ENCODE measurements around the gene CSKMT.

The CSKMT gene

DNA sequence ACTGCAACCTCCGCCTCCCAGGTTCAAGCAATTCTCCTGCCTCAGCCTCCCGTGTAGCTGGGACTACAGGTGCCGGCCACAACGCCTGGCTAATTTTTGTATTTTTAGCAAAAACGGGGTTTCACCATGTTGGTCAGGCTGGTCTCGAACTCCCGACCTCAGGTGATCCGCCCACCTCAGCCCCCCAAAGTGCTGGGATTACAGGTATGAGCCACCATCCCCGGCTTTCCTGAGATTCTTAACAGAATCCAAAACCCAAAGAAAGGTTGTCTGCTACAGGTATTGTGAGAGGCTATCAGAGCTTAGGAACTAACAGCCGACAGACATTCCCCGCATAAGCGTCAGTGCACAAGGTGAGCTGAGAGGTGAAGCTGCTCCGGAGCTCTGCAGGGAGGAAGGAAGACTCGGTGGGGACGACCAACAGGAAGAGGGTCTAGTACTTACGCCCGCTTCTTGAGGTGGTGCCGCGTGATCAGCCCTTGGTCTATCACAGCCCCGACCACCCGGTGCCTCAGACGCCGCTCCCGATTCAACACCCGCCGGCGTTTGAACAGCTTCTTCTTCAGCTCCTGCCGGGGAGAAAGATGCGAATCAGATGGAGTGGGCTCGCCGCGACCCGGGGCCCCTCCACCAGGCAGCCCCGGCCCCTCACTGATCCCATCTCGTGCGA lies 572 bp upstream of the CSKMT start:
- no peak overlapping the region for H3K4ac ChIP-seq (ENCODE audit: low read length)
- no peak overlapping the region for H2BK120ac ChIP-seq (ENCODE audit: low read depth, low read length)
- H2AFZ ChIP-seq (ENCODE audit: low read length) = peak overlapping the region; percentile 95
- H2BK12ac ChIP-seq (ENCODE audit: low read length) = no peak overlapping the region
- H3K23ac ChIP-seq (ENCODE audit: low read depth, low read length, poor library complexity) = peak overlapping the region; percentile 96
- H3K79me1 ChIP-seq (ENCODE audit: low read depth, low read length) = peaks cover 11% of the 10 kb centered on the region
- H3K14ac ChIP-seq (ENCODE audit: low read length) = peak overlapping the region; percentile 1
- H3K4me1 ChIP-seq (ENCODE audit: control insufficient read depth in 2 of 2, insufficient read depth in 1 of 2, low read depth in 1 of 2, low read length in 2 of 2) = peaks cover 4 to 10% of the 10 kb centered on the region in 2 donors
- no peak overlapping the region for H2AK5ac ChIP-seq (ENCODE audit: low read depth, low read length)
- no peak overlapping the region for H4K8ac ChIP-seq (ENCODE audit: low read depth, low read length)
- H3K18ac ChIP-seq (ENCODE audit: low read length) = peak overlapping the region; percentile 96
- no peak for DNase-seq (ENCODE audit: low spot score)
- no peaks in the 10 kb centered on the region for H3K27me3 ChIP-seq (ENCODE audit: control insufficient read depth in 3 of 3, insufficient read depth in 3 of 3, low read depth in 1 of 3, low read length in 3 of 3)
- no peak overlapping the region for H4K91ac ChIP-seq (ENCODE audit: low read depth, low read length, poor library complexity)
- H2BK5ac ChIP-seq (ENCODE audit: low read length) = peak overlapping the region; percentile 63
- no peak overlapping the region for H2BK15ac ChIP-seq (ENCODE audit: low read length)
- no peaks in the 10 kb centered on the region for H3K9me3 ChIP-seq (replicated peaks in 1 of 2; ENCODE audit: control insufficient read depth in 2 of 2, insufficient read depth in 1 of 2, low read depth in 1 of 2, low read length in 2 of 2)
- H3K36me3 ChIP-seq (replicated peaks in 1 of 2; ENCODE audit: control insufficient read depth in 2 of 2, insufficient read depth in 2 of 2, low read length in 2 of 2) = peaks cover 16 to 51% of the 10 kb centered on the region in 2 donors
- peak overlapping the region; percentile 69 for H3K4me2 ChIP-seq (ENCODE audit: insufficient read depth, low read length, poor library complexity, severe bottlenecking)
- peak overlapping the region; percentile 94 for H3K27ac ChIP-seq (replicated peaks; ENCODE audit: low read length)
- peak overlapping the region; percentile 66 for H3K9ac ChIP-seq (ENCODE audit: low read depth, low read length, poor library complexity)
- H3K4me3 ChIP-seq (ENCODE audit: low read length in 2 of 2) = peak overlapping the region; percentile 93 to 98
- WGBS, 2 donors (ENCODE audit: extremely low coverage in 2 of 2, insufficient read length in 2 of 2, insufficient replicate concordance in 1 of 2) = no CpG with 5 or more reads among the region's 36 CpGs

DNA sequence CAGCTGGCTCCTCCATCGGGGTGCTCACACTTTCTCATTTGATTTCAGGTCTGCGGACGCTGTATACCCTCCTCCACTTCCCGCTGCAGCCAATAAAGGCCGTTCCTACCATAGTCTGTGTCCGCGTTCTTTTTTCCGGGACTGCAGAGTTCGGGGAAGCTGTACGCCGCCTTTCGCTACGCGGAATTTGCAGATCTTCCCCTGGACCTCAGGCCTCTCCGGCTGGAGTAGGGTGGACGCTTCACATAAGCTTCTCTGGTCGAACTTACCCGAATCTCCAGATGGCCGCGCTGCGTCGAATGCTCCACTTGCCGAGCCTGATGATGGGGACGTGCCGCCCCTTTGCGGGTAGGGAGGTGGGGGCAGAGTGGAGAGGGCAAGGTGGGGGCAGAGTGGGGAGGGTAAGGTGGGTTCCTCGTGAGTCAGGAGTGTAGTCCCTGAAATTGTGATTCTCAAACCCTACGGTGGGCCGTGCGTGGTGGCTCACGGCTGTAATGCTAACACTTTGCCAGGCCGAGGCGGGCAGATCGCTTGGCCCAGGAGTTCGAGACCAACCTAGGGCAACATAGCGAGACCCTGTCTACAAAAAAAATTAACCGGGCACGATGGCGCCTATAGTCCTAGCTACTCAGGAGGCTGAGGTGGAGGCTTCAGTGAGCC lies 617 bp downstream of the CSKMT start:
- H4K8ac ChIP-seq (ENCODE audit: low read depth, low read length) = no peak overlapping the region

DNA sequence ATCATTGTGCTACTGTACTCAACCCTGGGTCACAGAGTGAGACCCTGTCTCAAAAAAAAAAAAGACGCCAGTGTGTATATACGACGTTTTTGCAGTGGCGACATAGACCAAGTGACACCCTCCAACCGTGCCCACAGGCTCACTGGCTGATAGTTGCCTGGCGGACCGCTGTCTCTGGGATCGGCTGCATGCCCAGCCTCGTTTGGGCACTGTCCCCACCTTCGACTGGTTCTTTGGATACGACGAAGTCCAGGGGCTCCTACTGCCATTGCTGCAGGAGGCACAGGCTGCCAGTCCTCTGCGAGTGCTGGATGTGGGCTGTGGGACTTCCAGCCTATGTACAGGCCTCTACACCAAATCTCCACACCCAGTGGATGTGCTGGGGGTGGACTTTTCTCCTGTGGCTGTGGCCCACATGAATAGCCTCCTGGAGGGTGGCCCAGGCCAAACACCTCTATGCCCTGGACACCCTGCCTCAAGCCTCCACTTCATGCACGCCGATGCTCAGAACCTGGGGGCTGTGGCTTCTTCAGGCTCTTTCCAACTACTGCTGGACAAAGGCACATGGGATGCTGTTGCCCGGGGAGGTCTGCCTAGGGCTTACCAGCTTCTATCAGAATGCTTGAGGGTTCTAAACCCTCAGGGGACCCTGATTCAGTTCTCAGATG lies 1.3 kb downstream of the CSKMT start:
- no peaks in the 10 kb centered on the region for H3K9me3 ChIP-seq (replicated peaks in 1 of 2; ENCODE audit: control insufficient read depth in 2 of 2, insufficient read depth in 1 of 2, low read depth in 1 of 2, low read length in 2 of 2)
- H4K8ac ChIP-seq (ENCODE audit: low read depth, low read length) = no peak overlapping the region
- H2AK5ac ChIP-seq (ENCODE audit: low read depth, low read length) = no peak overlapping the region
- H4K91ac ChIP-seq (ENCODE audit: low read depth, low read length, poor library complexity) = no peak overlapping the region
- H3K23ac ChIP-seq (ENCODE audit: low read depth, low read length, poor library complexity) = peak overlapping the region; percentile 59
- peak overlapping the region; percentile 95 for H3K9ac ChIP-seq (ENCODE audit: low read depth, low read length, poor library complexity)
- H3K14ac ChIP-seq (ENCODE audit: low read length) = no peak overlapping the region
- H3K36me3 ChIP-seq (replicated peaks in 1 of 2; ENCODE audit: control insufficient read depth in 2 of 2, insufficient read depth in 2 of 2, low read length in 2 of 2) = peaks cover 16 to 42% of the 10 kb centered on the region in 2 donors
- DNase-seq (ENCODE audit: low spot score) = no peak
- no peak overlapping the region for H2BK5ac ChIP-seq (ENCODE audit: low read length)
- peak overlapping the region; percentile 84 to 98 for H3K4me3 ChIP-seq (ENCODE audit: low read length in 2 of 2)
- H3K27ac ChIP-seq (replicated peaks; ENCODE audit: low read length) = no peak overlapping the region
- H3K18ac ChIP-seq (ENCODE audit: low read length) = peak overlapping the region; percentile 13
- peaks cover 11% of the 10 kb centered on the region for H3K79me1 ChIP-seq (ENCODE audit: low read depth, low read length)
- H2AFZ ChIP-seq (ENCODE audit: low read length) = no peak overlapping the region
- H2BK15ac ChIP-seq (ENCODE audit: low read length) = no peak overlapping the region
- no peak overlapping the region for H2BK120ac ChIP-seq (ENCODE audit: low read depth, low read length)
- no CpG with 5 or more reads among the region's 16 CpGs for WGBS, 2 donors (ENCODE audit: extremely low coverage in 2 of 2, insufficient read length in 2 of 2, insufficient replicate concordance in 1 of 2)
- H3K4ac ChIP-seq (ENCODE audit: low read length) = no peak overlapping the region
- H3K4me2 ChIP-seq (ENCODE audit: insufficient read depth, low read length, poor library complexity, severe bottlenecking) = peak overlapping the region; percentile 93
- no peaks in the 10 kb centered on the region for H3K27me3 ChIP-seq (ENCODE audit: control insufficient read depth in 3 of 3, insufficient read depth in 3 of 3, low read depth in 1 of 3, low read length in 3 of 3)
- H2BK12ac ChIP-seq (ENCODE audit: low read length) = no peak overlapping the region
- H3K4me1 ChIP-seq (ENCODE audit: control insufficient read depth in 2 of 2, insufficient read depth in 1 of 2, low read depth in 1 of 2, low read length in 2 of 2) = peaks cover 4 to 12% of the 10 kb centered on the region in 2 donors

More for the DNA sequence above, 617 bp downstream of the CSKMT start:
- H3K27ac ChIP-seq (replicated peaks; ENCODE audit: low read length) = peak overlapping the region; percentile 41
- peak overlapping the region; percentile 96 for H3K23ac ChIP-seq (ENCODE audit: low read depth, low read length, poor library complexity)
- peak overlapping the region; percentile 84 to 98 for H3K4me3 ChIP-seq (ENCODE audit: low read length in 2 of 2)
- peak overlapping the region; percentile 95 for H2AFZ ChIP-seq (ENCODE audit: low read length)
- peaks cover 4 to 12% of the 10 kb centered on the region in 2 donors for H3K4me1 ChIP-seq (ENCODE audit: control insufficient read depth in 2 of 2, insufficient read depth in 1 of 2, low read depth in 1 of 2, low read length in 2 of 2)
- no CpG with 5 or more reads among the region's 39 CpGs for WGBS, 2 donors (ENCODE audit: extremely low coverage in 2 of 2, insufficient read length in 2 of 2, insufficient replicate concordance in 1 of 2)
- peak overlapping the region; percentile 44 for H2BK5ac ChIP-seq (ENCODE audit: low read length)
- H3K4me2 ChIP-seq (ENCODE audit: insufficient read depth, low read length, poor library complexity, severe bottlenecking) = peak overlapping the region; percentile 93
- peak overlapping the region; percentile 47 for H3K14ac ChIP-seq (ENCODE audit: low read length)
- H3K36me3 ChIP-seq (replicated peaks in 1 of 2; ENCODE audit: control insufficient read depth in 2 of 2, insufficient read depth in 2 of 2, low read length in 2 of 2) = peaks cover 16 to 46% of the 10 kb centered on the region in 2 donors
- H3K79me1 ChIP-seq (ENCODE audit: low read depth, low read length) = peaks cover 11% of the 10 kb centered on the region
- no peak overlapping the region for H4K91ac ChIP-seq (ENCODE audit: low read depth, low read length, poor library complexity)
- H3K9ac ChIP-seq (ENCODE audit: low read depth, low read length, poor library complexity) = peak overlapping the region; percentile 95
- no peaks in the 10 kb centered on the region for H3K9me3 ChIP-seq (replicated peaks in 1 of 2; ENCODE audit: control insufficient read depth in 2 of 2, insufficient read depth in 1 of 2, low read depth in 1 of 2, low read length in 2 of 2)
- peak; percentile 43 for DNase-seq (ENCODE audit: low spot score)
- no peak overlapping the region for H2BK15ac ChIP-seq (ENCODE audit: low read length)
- H2BK120ac ChIP-seq (ENCODE audit: low read depth, low read length) = no peak overlapping the region
- no peaks in the 10 kb centered on the region for H3K27me3 ChIP-seq (ENCODE audit: control insufficient read depth in 3 of 3, insufficient read depth in 3 of 3, low read depth in 1 of 3, low read length in 3 of 3)
- H2BK12ac ChIP-seq (ENCODE audit: low read length) = no peak overlapping the region
- no peak overlapping the region for H3K4ac ChIP-seq (ENCODE audit: low read length)
- H3K18ac ChIP-seq (ENCODE audit: low read length) = peak overlapping the region; percentile 92
- peak overlapping the region; percentile 90 for H2AK5ac ChIP-seq (ENCODE audit: low read depth, low read length)

GRCh38 chr11:62667460-62667859 lies 2.3 kb downstream of the CSKMT start:
- H2AK5ac ChIP-seq (ENCODE audit: low read depth, low read length) = no peak overlapping the region
- no peak overlapping the region for H2BK12ac ChIP-seq (ENCODE audit: low read length)
- peaks cover 14% of the 10 kb centered on the region for H3K79me1 ChIP-seq (ENCODE audit: low read depth, low read length)
- peaks cover 14 to 31% of the 10 kb centered on the region in 2 donors for H3K36me3 ChIP-seq (replicated peaks in 1 of 2; ENCODE audit: control insufficient read depth in 2 of 2, insufficient read depth in 2 of 2, low read length in 2 of 2)
- no peak overlapping the region for H4K91ac ChIP-seq (ENCODE audit: low read depth, low read length, poor library complexity)
- H2BK15ac ChIP-seq (ENCODE audit: low read length) = no peak overlapping the region
- H3K18ac ChIP-seq (ENCODE audit: low read length) = no peak overlapping the region
- H4K8ac ChIP-seq (ENCODE audit: low read depth, low read length) = no peak overlapping the region
- no peak overlapping the region for H3K9ac ChIP-seq (ENCODE audit: low read depth, low read length, poor library complexity)
- H3K27me3 ChIP-seq (ENCODE audit: control insufficient read depth in 3 of 3, insufficient read depth in 3 of 3, low read depth in 1 of 3, low read length in 3 of 3) = no peaks in the 10 kb centered on the region
- H3K4me3 ChIP-seq (ENCODE audit: low read length in 2 of 2) = no peak overlapping the region
- H3K9me3 ChIP-seq (replicated peaks in 1 of 2; ENCODE audit: control insufficient read depth in 2 of 2, insufficient read depth in 1 of 2, low read depth in 1 of 2, low read length in 2 of 2) = no peaks in the 10 kb centered on the region
- H3K23ac ChIP-seq (ENCODE audit: low read depth, low read length, poor library complexity) = no peak overlapping the region
- no peak overlapping the region for H2AFZ ChIP-seq (ENCODE audit: low read length)
- H3K27ac ChIP-seq (replicated peaks; ENCODE audit: low read length) = no peak overlapping the region
- H3K4me1 ChIP-seq (ENCODE audit: control insufficient read depth in 2 of 2, insufficient read depth in 1 of 2, low read depth in 1 of 2, low read length in 2 of 2) = peaks cover 4 to 12% of the 10 kb centered on the region in 2 donors
- no peak overlapping the region for H2BK5ac ChIP-seq (ENCODE audit: low read length)
- no peak for DNase-seq (ENCODE audit: low spot score)
- H2BK120ac ChIP-seq (ENCODE audit: low read depth, low read length) = no peak overlapping the region
- WGBS, 2 donors (ENCODE audit: extremely low coverage in 2 of 2, insufficient read length in 2 of 2, insufficient replicate concordance in 1 of 2) = no CpG with 5 or more reads among the region's 2 CpGs
- H3K14ac ChIP-seq (ENCODE audit: low read length) = no peak overlapping the region
- H3K4me2 ChIP-seq (ENCODE audit: insufficient read depth, low read length, poor library complexity, severe bottlenecking) = no peak overlapping the region
- no peak overlapping the region for H3K4ac ChIP-seq (ENCODE audit: low read length)

Measured in neuronal stem cell (in vitro differentiated cells).